HG02571 (cell line): Measurements from ENCODE around the gene RAPSN.
"Not testable (repeated sequence)": the region's sequence is repeated elsewhere in the genome, so short reads cannot be mapped to it uniquely, and the experiment has no call there.

Source experiments
- ATAC-seq: cut with Tn5 transposase; IDR thresholded peaks from one replicate; pipeline ENCODE4 v1.9.1; 2021; ENCODE audit warnings: mild to moderate bottlenecking, moderate library complexity; ENCODE audit not compliant: unreplicated experiment

RAPSN gene

DNA sequence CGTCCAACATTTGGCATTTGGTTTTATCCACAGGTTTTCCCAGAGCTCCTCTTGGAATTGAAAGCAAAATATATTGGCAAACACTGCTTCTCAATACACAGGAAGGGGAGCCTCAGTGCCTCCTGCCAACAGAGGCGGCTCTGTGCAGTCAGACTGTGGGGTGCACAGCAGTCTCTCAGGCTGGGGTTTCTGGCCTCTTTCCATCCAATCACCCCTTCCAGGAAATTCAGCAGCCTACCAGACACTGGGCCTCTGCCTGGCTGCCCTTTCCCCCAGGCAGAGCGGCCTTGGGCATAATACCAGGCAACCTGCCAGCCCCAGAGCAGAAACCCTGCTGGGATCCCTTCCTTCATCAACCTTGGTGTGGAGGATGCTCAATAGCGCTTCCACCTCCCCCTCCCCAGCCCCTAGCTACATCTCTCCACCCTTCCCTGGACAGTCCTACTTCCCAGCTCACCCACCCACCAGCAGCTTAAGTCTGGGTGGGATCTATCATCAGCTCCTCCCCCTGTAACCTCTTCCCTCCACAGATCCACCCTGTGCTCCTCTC is 17.8 kb upstream of the RAPSN start:
- no peak for ATAC-seq

DNA sequence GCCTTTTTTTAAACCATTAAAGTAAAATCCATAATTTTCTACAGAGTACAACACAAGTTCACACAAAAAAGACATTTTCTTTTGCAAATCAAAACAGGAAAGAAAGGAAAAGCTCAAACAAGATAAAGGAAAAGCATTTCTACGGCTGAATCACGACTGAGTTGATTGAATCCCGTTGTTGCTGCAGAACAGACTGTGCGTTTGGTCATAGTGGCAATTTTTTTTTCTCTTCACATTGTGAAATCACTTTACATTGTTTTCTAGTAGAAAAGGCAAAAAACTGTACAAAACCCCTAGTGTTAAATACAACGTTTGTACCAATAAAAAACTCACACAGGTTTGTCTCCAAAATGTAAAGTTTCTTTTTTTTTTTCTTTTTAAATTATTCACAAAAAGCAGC is 17.3 kb upstream of the RAPSN start:
- ATAC-seq: no peak

DNA sequence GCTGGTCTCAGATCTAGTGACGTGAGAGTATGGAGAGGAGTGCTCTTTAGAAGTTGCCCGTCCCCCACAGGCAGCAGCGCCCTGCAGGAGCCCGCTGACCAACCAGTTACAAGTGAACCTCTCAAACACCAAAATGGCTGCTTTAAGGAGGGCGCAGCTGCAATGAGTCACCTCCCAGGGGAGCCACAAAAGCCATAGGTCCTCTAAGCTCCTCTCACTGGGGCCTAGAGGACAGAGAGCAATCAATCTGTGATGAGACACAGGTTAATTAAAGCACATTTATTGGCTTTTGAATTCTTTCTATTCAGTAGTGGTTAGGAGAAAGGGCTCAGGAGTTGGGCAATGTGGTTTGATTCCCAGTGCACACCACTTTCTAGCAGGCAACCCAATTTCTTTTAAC is 15.5 kb upstream of the RAPSN start:
- no peak for ATAC-seq

DNA sequence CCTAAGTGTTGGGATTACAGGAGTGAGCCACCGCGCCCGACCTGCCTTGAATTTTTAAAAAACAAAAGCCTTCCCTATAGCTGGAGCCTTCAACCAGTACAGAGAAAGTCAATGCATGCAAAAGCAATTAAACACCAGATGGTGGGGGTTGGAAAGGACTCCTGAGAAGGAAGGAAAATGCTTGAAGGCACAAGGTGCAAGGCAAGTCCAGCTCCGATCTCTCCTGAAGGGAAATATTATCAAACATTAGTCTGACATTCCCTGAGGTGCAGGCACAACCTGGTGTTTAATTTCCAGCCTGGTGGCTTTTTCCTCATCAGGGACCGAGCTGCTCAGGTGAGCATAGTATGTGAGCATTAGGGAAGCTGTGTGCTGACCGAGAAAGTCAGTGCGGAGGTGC is 12.9 kb upstream of the RAPSN start:
- no peak for ATAC-seq

DNA sequence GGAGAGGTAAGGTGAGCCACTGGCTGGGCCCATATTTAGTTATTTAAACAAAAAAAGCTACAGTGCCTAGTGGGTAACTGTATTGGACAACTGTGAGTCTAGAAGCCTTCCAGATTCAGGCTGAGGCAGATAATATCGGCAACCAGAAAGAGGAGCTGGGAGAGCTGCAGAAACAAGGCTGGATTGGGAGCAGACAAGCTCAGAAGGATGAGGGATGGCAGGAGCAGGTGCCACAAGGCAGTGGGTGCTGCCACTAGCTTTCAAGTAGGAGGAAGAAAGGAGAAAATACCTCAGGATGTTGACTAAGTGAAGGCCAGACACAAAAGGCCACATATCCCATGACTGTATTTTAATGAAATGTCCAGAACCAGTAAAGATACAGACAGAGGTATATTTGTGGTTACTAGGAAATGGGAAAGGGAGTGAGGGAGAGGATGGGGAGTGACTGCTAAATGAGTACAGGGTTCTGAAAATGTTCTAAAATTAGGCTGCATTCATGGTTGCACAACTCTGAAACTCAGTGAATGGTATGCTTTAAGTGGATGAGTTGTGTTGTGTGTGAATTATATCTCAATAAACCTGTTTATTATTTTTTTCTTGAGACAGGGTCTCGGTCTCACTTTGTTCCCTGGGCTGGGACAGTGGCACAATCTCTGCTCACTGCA is 11.8 kb upstream of the RAPSN start:
- ATAC-seq: no peak

DNA sequence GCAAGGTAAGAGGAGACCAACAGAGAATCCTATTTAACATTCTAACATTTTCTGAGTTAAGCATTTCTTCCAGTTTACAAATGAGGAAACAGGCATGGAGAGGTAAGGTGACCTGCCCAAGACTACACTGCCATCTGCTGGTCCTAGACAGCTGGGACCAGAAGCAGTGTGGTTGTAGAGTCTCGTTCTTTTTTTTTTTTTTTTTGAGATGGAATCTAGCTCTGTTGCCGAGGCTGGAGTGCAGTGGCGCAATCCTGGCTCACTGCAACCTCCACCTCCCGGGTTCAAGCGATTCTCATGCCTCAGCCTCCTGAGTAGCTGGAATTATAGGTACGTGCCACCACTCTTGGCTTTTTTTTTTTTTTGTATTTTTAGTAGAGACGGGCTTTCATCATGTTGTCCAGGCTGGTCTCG is 5.3 kb upstream of the RAPSN start:
- ATAC-seq: not testable (repeated sequence)

DNA sequence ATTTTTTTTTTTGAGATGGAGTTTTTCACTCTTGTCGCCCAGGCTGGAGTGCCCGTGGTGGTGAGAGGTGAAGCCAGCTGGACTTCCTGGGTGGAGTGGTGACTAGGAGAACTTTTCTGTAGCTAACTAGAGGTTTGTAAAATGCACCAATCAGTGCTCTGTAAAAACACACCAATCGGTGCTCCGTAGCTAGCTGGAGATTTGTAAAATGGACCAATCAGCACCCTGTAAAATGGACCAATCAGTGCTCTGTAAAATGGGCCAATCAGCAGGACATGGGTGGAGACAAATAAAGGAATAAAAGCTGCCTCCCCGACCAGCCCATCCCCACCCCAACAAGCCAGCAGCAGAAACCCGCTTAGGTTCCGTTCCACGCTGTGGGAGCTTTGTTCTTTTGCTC is 4.4 kb upstream of the RAPSN start:
- ATAC-seq: no peak

DNA sequence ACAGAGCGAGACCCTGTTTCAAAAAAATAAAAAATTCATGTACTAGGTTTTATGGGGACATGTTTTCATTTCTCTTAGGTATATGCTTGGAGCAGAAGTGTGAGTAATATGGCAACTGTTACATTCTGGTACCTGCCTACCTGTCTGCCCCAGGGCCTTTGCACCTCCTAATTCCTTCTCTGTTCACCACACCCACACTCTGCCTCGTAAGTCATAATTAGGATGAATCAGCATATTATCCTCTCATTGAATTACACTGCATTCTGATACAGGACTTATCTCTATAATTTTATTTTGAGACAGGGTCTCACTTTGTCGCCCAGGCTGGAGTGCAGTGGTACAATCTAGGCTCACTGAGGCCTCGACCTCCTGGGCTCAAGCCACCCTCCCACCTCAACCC is 3.1 kb upstream of the RAPSN start:
- ATAC-seq: no peak

DNA sequence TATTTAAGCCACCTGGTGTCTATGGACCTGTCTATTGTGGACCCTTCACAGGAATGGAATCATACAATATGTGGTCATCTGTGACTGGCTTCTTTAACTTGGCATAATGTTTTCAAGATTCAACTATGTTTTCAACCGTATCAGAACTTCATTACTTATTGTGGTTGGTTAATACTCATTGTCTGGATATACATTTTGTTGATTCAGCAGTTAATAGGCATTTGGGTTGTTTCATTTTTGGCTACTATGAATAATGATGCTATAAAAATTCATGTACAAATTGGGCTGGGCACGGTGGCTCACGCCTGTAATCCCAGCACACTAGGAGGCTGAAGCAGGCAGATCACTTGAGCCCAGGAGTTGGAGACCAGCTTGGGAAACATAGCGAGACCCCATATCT is 2.5 kb upstream of the RAPSN start:
- ATAC-seq: no peak

DNA sequence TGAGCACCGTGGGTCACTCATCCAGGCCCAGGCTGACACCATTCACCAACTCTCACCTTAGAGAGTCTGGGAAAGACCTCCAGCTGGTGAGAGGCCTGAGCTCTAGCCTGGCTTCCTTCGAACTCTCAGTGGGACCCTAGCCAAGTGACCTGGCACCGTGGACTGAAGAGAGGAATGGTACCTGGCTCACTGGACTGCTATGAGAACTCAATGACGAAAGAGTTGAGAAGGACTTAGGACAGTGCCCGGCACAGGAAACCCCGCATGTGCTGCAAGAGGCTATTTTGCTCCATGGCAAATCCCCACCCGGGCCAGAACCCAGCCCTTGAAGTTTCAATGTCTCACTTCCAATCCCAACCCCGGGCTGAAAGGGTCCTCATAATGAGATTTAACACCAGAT is 605 bp upstream of the RAPSN start:
- no peak for ATAC-seq

DNA sequence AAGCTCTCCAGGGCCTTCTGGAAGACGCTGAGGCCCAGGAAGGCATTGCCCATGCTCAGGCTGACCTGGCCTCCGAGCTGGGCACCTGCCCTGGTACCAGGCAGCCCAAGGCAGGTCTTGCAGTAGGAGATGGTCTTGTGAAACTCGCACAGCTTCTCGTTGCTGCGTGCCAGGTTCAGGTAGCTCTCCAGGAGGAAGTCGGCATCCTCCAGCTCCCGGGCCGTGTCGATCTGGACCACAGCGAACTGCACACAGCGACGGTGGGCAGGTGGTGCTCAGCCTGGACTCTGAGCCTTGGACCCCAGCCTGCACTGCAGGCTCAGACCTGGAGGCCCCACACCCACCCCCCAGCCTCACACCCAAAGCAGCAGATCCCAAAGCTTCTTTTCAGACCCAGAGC is 1.0 kb downstream of the RAPSN start:
- ATAC-seq: no peak

DNA sequence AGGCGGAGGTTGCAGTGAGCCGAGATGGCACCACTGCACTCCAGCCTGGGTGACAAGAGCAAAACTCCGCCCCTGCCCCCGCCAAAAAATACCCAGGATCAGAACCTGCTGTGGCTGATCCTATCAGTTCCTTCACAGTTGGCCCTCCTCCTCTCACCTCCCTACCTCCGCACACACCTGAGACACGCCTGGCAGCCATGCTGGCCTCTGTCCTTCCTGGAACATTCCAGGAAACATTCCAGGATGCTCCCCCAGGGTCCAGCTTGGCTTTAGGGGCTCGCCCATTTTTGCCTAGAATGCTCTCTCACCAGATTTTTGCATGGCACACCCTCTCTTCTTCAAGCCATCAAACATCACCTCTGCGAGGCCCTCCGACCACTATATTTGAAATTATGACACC is 2.1 kb downstream of the RAPSN start:
- no peak for ATAC-seq

DNA sequence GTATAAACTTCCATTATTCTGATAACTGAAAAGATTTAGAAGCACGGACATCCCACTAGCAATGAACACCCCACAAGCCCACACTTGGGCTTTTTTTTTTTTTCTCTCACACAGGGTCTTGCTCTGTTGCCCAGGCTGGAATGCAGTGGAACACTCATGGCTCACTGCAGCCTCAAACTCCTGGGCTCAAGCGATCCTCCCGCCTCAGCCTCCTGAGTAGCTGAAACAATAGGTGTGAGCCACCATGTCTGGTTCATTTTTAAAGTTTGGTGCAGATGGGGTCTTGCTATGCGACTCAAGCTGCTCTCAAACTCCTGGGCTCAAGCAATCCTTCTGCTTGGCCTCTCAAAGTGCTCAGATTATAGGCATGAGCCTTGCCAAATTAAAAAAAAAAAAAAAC is 3.1 kb downstream of the RAPSN start:
- ATAC-seq: no peak

DNA sequence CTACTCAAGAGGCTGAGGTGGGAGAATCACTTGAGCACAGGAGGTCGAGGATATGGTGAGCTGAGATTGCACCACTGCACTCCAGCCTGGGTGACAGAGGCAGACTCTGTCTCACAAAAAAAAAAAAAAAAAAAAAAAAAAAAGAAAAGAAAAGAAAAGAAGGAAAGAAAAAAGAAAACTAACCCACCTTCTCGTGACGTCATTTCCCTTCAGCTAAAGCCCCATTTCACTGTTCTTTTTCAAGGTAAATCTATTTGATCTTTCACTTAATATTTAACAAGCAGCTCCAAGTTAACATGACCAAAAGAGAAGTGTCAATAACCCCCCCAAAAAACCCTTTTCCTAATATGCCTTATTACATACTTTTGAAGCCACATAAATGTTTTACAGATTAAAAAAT is 5.1 kb downstream of the RAPSN start:
- ATAC-seq: no peak

DNA sequence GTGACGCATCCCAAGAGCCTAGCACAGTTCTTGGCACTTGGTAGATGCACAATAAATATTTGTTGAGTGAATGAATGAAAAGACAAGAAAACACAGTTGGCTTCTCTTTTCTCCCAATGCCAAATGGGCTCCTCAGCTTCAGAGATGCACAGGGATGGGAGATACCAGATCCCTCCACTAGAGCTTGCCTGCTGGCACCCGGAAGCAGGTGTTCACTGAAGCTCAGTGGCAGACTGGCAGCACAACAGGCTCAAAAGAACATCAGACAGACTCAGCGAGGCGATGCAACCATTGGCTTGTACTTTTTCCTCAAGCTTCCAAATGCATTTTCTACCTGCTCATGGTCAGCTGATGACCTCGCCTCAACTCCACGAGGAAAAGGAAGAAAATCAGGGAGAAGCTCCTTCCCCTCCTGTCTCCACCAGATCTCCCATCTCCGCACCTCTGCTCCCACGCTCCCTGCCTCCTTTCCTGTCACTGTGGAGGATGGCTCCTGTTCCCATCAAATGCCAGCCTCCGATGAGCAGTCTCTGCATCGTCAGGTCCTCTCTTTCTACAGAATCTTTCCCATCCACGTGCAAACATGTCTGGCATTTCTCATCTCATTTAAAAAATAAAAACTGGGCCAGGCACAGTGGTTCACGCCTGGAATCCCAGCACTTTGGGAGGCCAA is 5.8 kb downstream of the RAPSN start:
- no peak for ATAC-seq

DNA sequence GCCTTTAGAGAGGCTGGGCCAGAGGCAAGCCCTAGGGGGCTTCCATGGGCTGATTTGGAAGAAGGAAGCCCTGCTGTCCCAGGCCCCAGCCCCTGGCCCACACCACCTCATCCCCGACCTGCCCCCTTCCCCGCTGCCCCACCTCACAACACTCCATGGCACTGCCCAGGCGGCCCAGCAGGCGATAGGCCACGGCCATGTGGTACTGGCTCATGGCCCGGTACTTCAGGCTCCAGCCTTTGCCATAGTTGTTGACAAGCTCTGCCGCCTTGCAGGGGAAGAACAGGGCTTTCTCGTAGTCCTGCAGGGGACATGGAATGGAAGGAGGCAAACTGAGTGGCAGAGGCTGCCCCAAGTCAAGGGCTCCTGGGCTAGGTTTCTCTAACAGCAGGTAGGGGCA is 6.4 kb downstream of the RAPSN start:
- ATAC-seq: no peak

DNA sequence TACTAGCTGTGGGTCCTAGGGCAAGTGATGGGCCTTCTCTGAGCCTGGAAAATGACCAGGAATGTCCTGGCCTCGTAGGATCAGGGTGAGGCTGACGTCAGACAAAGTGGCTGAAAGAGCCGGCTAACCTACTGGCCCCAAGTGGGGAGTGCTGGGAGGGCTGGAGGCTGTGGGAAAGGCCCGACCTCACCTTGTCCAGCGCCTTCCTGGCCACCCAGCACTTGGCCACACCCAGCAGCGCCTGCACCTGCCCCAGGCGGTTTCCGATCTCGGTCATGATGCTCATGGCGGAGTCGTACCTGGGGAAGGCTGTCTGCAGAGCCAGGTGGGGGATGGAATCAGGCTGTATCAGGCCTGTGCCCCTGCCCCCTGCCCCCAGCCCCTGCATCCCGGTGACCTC is 7.5 kb downstream of the RAPSN start:
- no peak for ATAC-seq

DNA sequence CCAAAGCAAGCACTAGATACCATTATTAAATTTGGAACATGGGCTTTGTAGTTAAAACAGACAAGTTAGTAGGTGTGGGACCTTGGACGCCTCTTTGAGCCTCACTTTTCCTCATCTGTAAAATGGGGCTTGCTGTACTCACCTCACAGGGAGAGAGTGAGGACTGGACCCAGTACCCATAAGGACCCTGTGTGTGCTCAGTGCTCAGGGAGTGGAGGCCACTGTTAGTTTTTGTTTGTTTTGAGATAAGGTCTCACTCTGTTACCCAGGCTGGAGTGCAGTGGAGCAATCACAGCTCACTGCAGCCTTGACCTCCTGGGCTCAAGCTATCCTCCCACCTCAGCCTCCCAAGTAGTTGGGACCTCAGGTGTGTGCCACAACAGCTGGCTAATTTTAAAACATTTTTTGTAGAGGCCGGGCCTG is 8.9 kb downstream of the RAPSN start:
- ATAC-seq: no peak

DNA sequence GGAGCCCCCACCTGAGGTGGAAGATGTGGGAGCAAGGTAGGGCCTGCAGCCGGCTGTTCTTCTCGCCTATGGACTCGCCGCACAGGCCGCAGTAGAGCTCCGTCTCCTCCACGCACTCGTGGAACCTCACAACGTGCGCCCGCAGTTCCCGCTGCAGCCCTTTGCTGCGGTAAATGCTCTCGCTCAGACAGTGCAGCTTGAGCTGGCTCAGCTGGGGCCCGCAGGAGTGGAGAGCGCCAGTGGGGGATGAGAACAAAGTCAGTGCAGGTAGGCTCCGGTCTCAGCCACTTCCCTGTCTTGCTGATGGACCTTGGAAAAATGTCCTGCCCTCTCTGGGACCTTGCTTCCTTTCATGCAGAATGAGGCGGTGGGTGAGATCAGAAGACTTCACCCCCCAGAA is 10.2 kb downstream of the RAPSN start:
- ATAC-seq: no peak

DNA sequence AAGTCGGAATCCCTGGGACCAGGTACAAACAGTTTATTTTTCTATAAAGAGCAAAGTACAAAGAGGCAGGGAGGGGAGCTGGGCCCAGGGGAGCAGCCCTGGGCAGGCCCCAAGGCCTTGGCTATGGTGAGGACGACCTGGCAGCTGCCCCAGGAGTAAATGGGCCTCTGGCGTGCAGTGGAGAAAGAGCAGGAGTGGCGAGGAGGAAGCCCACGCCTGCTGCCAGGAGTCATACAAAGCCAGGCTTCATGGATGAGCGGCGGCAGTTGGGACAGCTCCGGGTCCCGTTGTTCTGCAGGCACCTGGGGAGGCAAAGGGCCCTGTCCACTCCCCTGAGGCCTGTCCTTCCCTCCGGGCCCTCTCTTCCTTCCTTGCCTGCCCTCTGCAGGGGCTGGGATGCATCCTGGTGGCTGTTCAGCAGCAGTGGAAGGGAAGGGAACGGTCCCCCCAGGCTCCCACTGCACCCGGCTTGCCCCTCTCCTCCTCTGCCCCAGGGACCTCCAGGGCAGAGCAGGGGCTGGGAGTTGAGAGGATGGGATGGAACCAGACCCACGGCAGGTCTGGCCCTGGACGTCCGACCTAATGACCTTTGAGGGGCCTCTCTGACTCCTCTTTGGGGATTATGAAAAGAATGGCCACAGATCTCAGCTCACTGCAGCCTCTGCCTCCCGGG is 11.1 kb downstream of the RAPSN start:
- no peak for ATAC-seq

DNA sequence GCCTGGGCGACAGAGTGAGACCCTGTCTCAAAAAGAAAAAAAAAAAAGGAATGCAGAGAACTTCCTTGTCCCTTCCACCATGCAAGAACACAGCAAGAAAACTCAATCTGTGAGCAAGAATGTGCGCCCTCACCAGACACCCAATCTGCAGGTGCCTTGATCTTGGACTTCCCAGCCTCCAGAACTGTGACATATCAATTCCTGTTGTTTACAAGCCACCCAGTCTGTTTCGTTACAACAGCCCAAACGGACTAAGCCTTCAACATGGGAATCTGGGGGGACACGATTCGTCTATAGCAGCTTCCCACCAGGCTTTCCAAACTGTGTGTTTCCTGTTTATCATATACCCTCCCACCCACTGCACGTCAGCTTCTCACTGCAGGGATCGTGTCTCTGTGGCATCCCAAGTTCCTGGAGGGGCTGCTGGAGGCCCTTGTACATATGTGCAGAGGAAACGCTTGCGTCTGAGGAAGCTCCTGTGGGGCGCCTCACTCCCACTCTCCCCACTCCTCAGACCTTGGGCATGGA is 11.7 kb downstream of the RAPSN start:
- no peak for ATAC-seq

DNA sequence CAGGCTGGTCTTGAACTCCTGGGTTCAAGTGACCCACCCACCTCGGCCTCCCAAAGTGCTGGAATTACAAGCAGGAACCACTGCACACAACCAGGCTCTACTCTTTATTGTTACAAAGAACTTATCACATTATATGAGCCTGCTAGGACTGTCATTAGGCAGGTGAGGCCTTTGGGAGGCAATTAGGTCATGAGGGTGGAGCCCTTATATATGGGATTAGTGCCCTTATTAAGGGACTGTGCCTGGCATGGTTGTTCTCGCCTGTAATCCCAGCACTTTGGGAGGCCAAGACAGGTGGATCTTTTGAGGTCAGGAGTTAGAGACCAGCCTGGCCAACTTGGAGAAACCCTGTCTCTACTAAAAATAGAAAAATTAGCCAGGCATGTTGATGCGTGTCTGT is 12.2 kb downstream of the RAPSN start:
- no peak for ATAC-seq
